Ovary (tissue), 3 donors: ENCODE results near the gene CTSH.

Source experiments
- CTCF ChIP-seq, 3 donors: fragments of 450-650 bp in 2 of 3; fragments of 200-600 bp in 1 of 3; IDR thresholded peaks; one replicate each; pipeline versions ENCODE4 v1.5.1 to v1.8.0; 2016 to 2022; ENCODE audit warnings: antibody characterized with exemption in 3 of 3, mild to moderate bottlenecking in 1 of 3
- EP300 ChIP-seq: sonication (generic); formaldehyde crosslinking; IDR thresholded peaks from one replicate; pipeline ENCODE4 v1.6.1; 2017; ENCODE audit warnings: antibody characterized with exemption
- POLR2A ChIP-seq: fragments of 450-650 bp; IDR thresholded peaks from one replicate; pipeline ENCODE4 v1.6.1; 2017; ENCODE audit warnings: antibody characterized with exemption, mild to moderate bottlenecking, moderate library complexity
- donor health status: DM: no; HTN: no; CAD: no.

GRCh38 chr15:78922527-78922926 lies 22.3 kb downstream of the CTSH start:
- TF ChIP-seq CTCF (IDR thresholded peaks at IDR 0.05) (no peak), POLR2A (no peak), EP300 (no peak)
